ENCODE data around the gene TMEM219. TPM values are rescaled to one million over a fixed set of nuclear protein-coding genes. Genes with fewer than 3 reads are reported as not detected.

TMEM219 gene
- total and polyA plus RNA-seq, 2 experiments from 2014 or later: 106 to 189 TPM

DNA sequence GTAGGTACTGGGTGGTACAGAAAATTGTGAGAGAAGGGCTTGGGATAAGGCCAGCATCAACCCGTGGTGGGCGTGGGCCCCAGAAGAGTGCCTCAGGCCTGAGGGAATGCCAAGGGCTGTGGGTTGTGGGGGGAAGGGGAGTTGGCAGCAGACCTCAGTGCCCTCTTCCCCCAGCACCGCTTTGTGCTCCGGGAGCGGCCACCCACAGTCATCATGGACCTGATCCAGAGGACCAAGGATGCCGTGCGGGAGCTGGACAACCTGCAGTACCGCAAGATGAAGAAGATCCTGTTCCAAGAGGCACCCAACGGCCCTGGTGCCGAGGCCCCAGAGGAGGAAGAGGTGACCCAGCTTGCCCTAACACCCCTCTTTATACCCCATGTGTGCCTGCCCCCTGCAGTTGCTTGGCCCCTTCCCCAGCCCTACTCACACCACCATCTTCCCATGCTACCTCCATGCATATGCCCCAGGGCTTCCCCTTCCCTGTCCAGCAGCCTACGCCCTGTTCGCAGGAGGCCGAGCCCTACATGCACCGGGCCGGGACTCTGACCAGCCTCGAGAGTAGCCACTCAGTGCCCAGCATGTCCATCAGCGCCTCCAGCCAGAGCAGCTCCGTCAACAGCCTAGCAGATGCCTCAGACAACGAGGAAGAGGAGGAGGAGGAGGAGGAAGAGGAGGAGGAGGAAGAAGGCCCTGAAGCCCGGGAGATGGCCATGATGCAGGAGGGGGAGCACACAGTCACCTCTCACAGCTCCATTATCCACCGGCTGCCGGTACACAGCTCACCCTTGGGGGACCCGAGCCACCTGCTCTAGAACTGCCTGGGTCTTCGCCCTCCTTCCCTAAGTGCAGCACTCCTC is 20.9 kb downstream of the TMEM219 start:
- H2AFZ ChIP-seq: no peak overlapping the region
- H3K4me3 ChIP-seq: no peak overlapping the region
- no peak for DNase-seq (ENCODE audit: low spot score)
- H3K4me1 ChIP-seq (ENCODE audit: insufficient read depth): no peaks in the 10 kb centered on the region
- peaks cover 7% of the 10 kb centered on the region for H4K20me1 ChIP-seq (ENCODE audit: insufficient read depth, poor library complexity, severe bottlenecking)
- no peaks in the 10 kb centered on the region for H3K27me3 ChIP-seq
- 95% methylated on average over 24 of the region's 24 CpGs for WGBS (ENCODE audit: low lambda C conversion rate, missing lambda C conversion rate)
- H3K9me2 ChIP-seq (replicated peaks; ENCODE audit: insufficient read depth): no peaks in the 10 kb centered on the region
- no peaks in the 10 kb centered on the region for H3K36me3 ChIP-seq (replicated peaks; ENCODE audit: insufficient read depth, low read depth)
- no peak overlapping the region for H3K27ac ChIP-seq
- no peaks in the 10 kb centered on the region for H3K9me3 ChIP-seq (ENCODE audit: low read depth)
- H3K79me2 ChIP-seq: peaks cover 2% of the 10 kb centered on the region
- TF ChIP-seq EZH2phosphoT487 (IDR thresholded peaks at IDR 0.05; ENCODE audit: low read depth, severe bottlenecking, unreplicated experiment): no peak
- H3K4me2 ChIP-seq: no peak overlapping the region

- no peaks in the 10 kb centered on the region for H3K36me3 ChIP-seq (replicated peaks; ENCODE audit: insufficient read depth, low read depth)
- H3K79me2 ChIP-seq: no peaks in the 10 kb centered on the region
- WGBS (ENCODE audit: low lambda C conversion rate, missing lambda C conversion rate): 99% methylated on average over 12 of the region's 12 CpGs
- H3K4me3 ChIP-seq: no peak overlapping the region
- no peaks in the 10 kb centered on the region for H3K9me2 ChIP-seq (replicated peaks; ENCODE audit: insufficient read depth)
- TF ChIP-seq, protein P1, sequence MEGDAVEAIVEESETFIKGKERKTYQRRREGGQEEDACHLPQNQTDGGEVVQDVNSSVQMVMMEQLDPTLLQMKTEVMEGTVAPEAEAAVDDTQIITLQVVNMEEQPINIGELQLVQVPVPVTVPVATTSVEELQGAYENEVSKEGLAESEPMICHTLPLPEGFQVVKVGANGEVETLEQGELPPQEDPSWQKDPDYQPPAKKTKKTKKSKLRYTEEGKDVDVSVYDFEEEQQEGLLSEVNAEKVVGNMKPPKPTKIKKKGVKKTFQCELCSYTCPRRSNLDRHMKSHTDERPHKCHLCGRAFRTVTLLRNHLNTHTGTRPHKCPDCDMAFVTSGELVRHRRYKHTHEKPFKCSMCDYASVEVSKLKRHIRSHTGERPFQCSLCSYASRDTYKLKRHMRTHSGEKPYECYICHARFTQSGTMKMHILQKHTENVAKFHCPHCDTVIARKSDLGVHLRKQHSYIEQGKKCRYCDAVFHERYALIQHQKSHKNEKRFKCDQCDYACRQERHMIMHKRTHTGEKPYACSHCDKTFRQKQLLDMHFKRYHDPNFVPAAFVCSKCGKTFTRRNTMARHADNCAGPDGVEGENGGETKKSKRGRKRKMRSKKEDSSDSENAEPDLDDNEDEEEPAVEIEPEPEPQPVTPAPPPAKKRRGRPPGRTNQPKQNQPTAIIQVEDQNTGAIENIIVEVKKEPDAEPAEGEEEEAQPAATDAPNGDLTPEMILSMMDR (IDR thresholded peaks at IDR 0.05; ENCODE audit: poor library complexity): no peak
- no peak for TF ChIP-seq EZH2 (IDR thresholded peaks at IDR 0.05; ENCODE audit: borderline replicate concordance)
- TF ChIP-seq EZH2phosphoT487 (IDR thresholded peaks at IDR 0.05; ENCODE audit: low read depth, severe bottlenecking, unreplicated experiment): no peak
- H3K4me1 ChIP-seq (ENCODE audit: insufficient read depth): no peaks in the 10 kb centered on the region
- no peaks in the 10 kb centered on the region for H4K20me1 ChIP-seq (ENCODE audit: insufficient read depth, poor library complexity, severe bottlenecking)
- no peak overlapping the region for H3K27ac ChIP-seq
- DNase-seq (ENCODE audit: low spot score): no peak
- H3K27me3 ChIP-seq: no peaks in the 10 kb centered on the region
- H3K9me3 ChIP-seq (ENCODE audit: low read depth): no peaks in the 10 kb centered on the region
- H2AFZ ChIP-seq: no peak overlapping the region
- no peak overlapping the region for H3K4me2 ChIP-seq
These were observed 21.7 kb downstream of the TMEM219 start for GRCh38 chr16:29983420-29984136.

- Histone ChIP-seq H3K27ac (no peak overlapping the region), H4K20me1 (ENCODE audit: insufficient read depth, poor library complexity, severe bottlenecking) (no peaks in the 10 kb centered on the region), H3K4me1 (ENCODE audit: insufficient read depth) (no peaks in the 10 kb centered on the region), H3K4me3 (no peak overlapping the region), H3K27me3 (no peaks in the 10 kb centered on the region), H2AFZ (no peak overlapping the region), H3K79me2 (no peaks in the 10 kb centered on the region), H3K9me2 (replicated peaks; ENCODE audit: insufficient read depth) (no peaks in the 10 kb centered on the region), H3K4me2 (no peak overlapping the region), H3K9me3 (ENCODE audit: low read depth) (no peaks in the 10 kb centered on the region), H3K36me3 (replicated peaks; ENCODE audit: insufficient read depth, low read depth) (no peaks in the 10 kb centered on the region)
- TF ChIP-seq EZH2phosphoT487 (IDR thresholded peaks at IDR 0.05; ENCODE audit: low read depth, severe bottlenecking, unreplicated experiment): no peak
- TF ChIP-seq EZH2 (IDR thresholded peaks at IDR 0.05; ENCODE audit: borderline replicate concordance): no peak
- TF ChIP-seq, protein P1 (IDR thresholded peaks at IDR 0.05; ENCODE audit: poor library complexity): no peak
- DNase-seq (ENCODE audit: low spot score): no peak
- 97% methylated on average over 6 of the region's 6 CpGs for WGBS (ENCODE audit: low lambda C conversion rate, missing lambda C conversion rate)
These were observed 22.4 kb downstream of the TMEM219 start for GRCh38 chr16:29984137-29984763.
